PFSK-1 (cell line): ENCODE data around the gene SRD5A3.

Source experiments
- FOXP2 ChIP-seq: optimal IDR thresholded peaks from 2 replicates; pipeline ENCODE3; 2011; ENCODE audit warnings: borderline replicate concordance, control low read depth, inconsistent platforms; ENCODE audit not compliant: insufficient read depth; ENCODE audit errors: extremely low read length, extremely low read depth
- POLR2AphosphoS5 ChIP-seq: IDR thresholded peaks from 2 replicates; pipeline ENCODE4 v1.6.1; 2012; ENCODE audit warnings: low read depth, mild to moderate bottlenecking, control low read depth, low read length, moderate library complexity
- REST ChIP-seq, 2 experiments: IDR thresholded peaks; 2 replicates each; pipeline versions ENCODE4 v1.6.1 to v1.8.0; 2011 to 2012; ENCODE audit warnings: low read depth in 2 of 2, low read length in 2 of 2, control low read depth in 1 of 2, inconsistent platforms in 1 of 2, mild to moderate bottlenecking in 1 of 2, moderate library complexity in 1 of 2; ENCODE audit not compliant: insufficient read depth in 1 of 2
- SIN3A ChIP-seq: IDR thresholded peaks from 2 replicates; pipeline ENCODE4 v1.6.1; 2012; ENCODE audit warnings: mild to moderate bottlenecking, low read length, moderate library complexity, borderline replicate concordance; ENCODE audit not compliant: insufficient read depth
- TAF1 ChIP-seq: IDR thresholded peaks from 2 replicates; pipeline ENCODE4 v1.6.1; 2012; ENCODE audit warnings: low read length, control low read depth, borderline replicate concordance; ENCODE audit not compliant: insufficient read depth

The SRD5A3 gene

GRCh38 chr4:55396308-55397125 is 50.5 kb downstream of the SRD5A3 start:
- no peak for TF ChIP-seq SIN3A
- no peak for TF ChIP-seq REST (IDR thresholded peaks at IDR 0.05; ENCODE audit: insufficient read depth in 1 of 2, low read depth in 2 of 2, low read length in 2 of 2)
- TF ChIP-seq POLR2AphosphoS5 = no peak
- TF ChIP-seq TAF1 = no peak; the same call in 1 of the 2 replicates
- TF ChIP-seq FOXP2 = no peak

GRCh38 chr4:55397126-55397436 is 51.0 kb downstream of the SRD5A3 start:
- TF ChIP-seq REST (IDR thresholded peaks at IDR 0.05; ENCODE audit: insufficient read depth in 1 of 2, low read depth in 2 of 2, low read length in 2 of 2) = no peak
- no peak for TF ChIP-seq TAF1
- no peak for TF ChIP-seq FOXP2
- TF ChIP-seq SIN3A = no peak
- TF ChIP-seq POLR2AphosphoS5 = no peak

DNA sequence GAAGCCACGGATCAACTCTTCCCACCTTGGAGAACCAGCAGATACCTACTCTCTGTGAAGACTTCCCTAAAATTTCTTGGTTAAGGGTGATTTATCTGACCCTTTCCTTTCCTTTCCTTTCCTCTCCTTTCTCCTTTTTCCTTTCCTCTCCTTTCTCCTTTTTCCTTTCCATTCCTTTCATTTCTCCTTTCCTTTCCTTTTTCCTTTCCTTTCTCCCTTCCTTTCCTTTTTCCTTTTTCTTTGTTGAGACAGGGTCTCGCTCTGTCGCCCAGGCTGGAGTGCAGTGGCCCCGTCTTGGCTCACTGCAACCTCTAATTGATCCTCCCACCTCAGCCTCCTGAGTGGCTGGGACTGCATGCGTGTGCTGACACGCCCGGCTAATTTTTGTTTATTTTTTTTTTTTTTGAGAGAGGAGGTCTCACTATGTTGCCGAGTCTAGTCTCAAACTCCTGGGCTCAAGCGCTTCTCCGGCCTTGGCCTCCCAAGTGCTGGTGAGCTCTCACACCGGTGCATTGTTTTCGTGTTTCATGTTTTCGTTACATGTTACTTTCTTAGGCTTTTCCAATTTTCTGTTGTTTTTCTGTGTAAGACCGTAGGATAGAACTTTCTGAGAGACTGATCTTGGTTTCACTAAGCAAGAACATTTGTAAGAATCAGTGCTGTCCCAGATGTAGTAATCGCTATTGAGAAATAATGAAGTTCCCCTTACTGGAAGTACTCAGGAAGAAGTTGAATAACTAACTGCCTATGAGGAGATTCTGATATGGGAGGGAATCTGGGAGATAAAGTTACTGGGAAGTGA is 51.7 kb downstream of the SRD5A3 start:
- TF ChIP-seq SIN3A (no peak), REST (IDR thresholded peaks at IDR 0.05; ENCODE audit: insufficient read depth in 1 of 2, low read depth in 2 of 2, low read length in 2 of 2) (no peak), TAF1 (no peak), FOXP2 (no peak)

GRCh38 chr4:55398461-55398860 is 52.4 kb downstream of the SRD5A3 start:
- no peak for TF ChIP-seq SIN3A

- TF ChIP-seq FOXP2 = no peak
- TF ChIP-seq POLR2AphosphoS5 = no peak
- no peak for TF ChIP-seq TAF1
- TF ChIP-seq REST (IDR thresholded peaks at IDR 0.05; ENCODE audit: insufficient read depth in 1 of 2, low read depth in 2 of 2, low read length in 2 of 2) = no peak
- TF ChIP-seq SIN3A = no peak
Measured at GRCh38 chr4:55398966-55399365, 52.9 kb downstream of the SRD5A3 start.
